ENCODE results near the gene PDE7B. TPM values are rescaled to one million over a fixed set of nuclear protein-coding genes. Genes with fewer than 3 reads are reported as not detected.

Gene PDE7B
- total RNA-seq, 2 experiments from 2014 or later = not detected

DNA sequence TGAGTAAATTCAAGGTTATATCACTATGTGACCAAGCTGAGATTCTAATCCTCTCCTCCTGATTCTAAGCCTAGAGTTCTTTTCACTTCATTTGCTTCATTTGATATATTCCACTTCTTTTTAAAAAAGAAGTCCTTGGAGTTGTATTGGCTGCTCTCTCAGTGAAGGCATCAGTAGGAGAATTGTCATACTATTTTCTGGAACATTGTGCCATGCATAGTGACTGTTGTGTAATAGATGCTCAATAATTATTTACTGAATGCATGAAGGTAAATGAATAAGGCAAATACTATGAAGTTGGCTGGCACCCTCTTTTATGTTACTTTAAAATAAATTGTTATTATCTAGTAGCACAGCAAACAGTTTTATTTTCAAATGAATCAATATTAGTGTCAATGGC is 209.3 kb downstream of the PDE7B start:
- H3K4me1 ChIP-seq (ENCODE audit: insufficient read depth, low read length, poor library complexity, severe bottlenecking) = no peaks in the 10 kb centered on the region
- H3K36me3 ChIP-seq (ENCODE audit: insufficient read depth, low read length) = no peaks in the 10 kb centered on the region
- H3K9me3 ChIP-seq (ENCODE audit: low read length) = no peaks in the 10 kb centered on the region
- ChIA-PET CTCF (ENCODE audit: unreplicated experiment) (no interaction called here), POLR2A (no interaction called here)
- DNase-seq (ENCODE audit: low spot score) = no peak
- H3K4me3 ChIP-seq (ENCODE audit: low read depth, low read length, poor library complexity, severe bottlenecking) = no peak overlapping the region
- no TSS peak for BruUV-seq (replicated peaks)
- no peaks in the 10 kb centered on the region for H3K9me2 ChIP-seq (ENCODE audit: insufficient read depth, low read length)
- no peaks in the 10 kb centered on the region for H4K20me1 ChIP-seq (ENCODE audit: insufficient read depth, low read length)
- no peak overlapping the region for H2AFZ ChIP-seq (ENCODE audit: low read length)
- intact Hi-C loops (cut with micrococcal nuclease; ENCODE audit: unreplicated experiment) = no loop called here
- TF ChIP-seq EZH2phosphoT487 (IDR thresholded peaks at IDR 0.05; ENCODE audit: borderline replicate concordance, low read depth, low read length) = no peak
- TF ChIP-seq, protein P1, sequence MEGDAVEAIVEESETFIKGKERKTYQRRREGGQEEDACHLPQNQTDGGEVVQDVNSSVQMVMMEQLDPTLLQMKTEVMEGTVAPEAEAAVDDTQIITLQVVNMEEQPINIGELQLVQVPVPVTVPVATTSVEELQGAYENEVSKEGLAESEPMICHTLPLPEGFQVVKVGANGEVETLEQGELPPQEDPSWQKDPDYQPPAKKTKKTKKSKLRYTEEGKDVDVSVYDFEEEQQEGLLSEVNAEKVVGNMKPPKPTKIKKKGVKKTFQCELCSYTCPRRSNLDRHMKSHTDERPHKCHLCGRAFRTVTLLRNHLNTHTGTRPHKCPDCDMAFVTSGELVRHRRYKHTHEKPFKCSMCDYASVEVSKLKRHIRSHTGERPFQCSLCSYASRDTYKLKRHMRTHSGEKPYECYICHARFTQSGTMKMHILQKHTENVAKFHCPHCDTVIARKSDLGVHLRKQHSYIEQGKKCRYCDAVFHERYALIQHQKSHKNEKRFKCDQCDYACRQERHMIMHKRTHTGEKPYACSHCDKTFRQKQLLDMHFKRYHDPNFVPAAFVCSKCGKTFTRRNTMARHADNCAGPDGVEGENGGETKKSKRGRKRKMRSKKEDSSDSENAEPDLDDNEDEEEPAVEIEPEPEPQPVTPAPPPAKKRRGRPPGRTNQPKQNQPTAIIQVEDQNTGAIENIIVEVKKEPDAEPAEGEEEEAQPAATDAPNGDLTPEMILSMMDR (conservative IDR thresholded peaks at IDR 0.05; ENCODE audit: low read length) = no peak
- H3K27ac ChIP-seq (ENCODE audit: low read depth, low read length, poor library complexity, severe bottlenecking) = no peak overlapping the region
- H3K79me2 ChIP-seq (ENCODE audit: insufficient read depth, low read depth, low read length) = no peaks in the 10 kb centered on the region
- H3K4me2 ChIP-seq (ENCODE audit: low read length) = no peak overlapping the region

DNA sequence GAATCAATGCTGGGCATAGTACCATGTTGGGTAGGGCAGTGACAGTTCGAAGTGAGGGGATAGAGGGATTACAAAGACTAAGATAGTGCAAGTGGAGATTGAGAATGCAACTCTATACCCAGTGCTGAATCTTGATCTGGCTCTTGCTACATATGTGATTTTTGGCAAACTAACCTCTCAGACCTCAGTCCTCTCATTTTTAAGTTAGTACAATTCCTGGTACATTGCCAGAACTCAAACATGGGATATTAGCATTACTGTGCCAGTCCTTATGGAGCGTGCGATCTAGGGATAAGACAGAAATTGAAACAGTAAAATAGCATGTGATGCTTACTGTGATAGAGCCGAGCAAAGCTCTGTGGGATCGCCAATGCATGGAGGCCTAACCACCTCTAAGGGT is 210.2 kb downstream of the PDE7B start:
- POLR2A ChIA-PET = no interaction called here
- CTCF ChIA-PET (ENCODE audit: unreplicated experiment) = no interaction called here
- H3K9me3 ChIP-seq (ENCODE audit: low read length) = no peaks in the 10 kb centered on the region
- H3K27ac ChIP-seq (ENCODE audit: low read depth, low read length, poor library complexity, severe bottlenecking) = no peak overlapping the region
- no peaks in the 10 kb centered on the region for H3K4me1 ChIP-seq (ENCODE audit: insufficient read depth, low read length, poor library complexity, severe bottlenecking)
- H3K4me2 ChIP-seq (ENCODE audit: low read length) = no peak overlapping the region
- no TSS peak for BruUV-seq (replicated peaks)
- H3K36me3 ChIP-seq (ENCODE audit: insufficient read depth, low read length) = no peaks in the 10 kb centered on the region
- H3K79me2 ChIP-seq (ENCODE audit: insufficient read depth, low read depth, low read length) = no peaks in the 10 kb centered on the region
- no peaks in the 10 kb centered on the region for H4K20me1 ChIP-seq (ENCODE audit: insufficient read depth, low read length)
- H2AFZ ChIP-seq (ENCODE audit: low read length) = no peak overlapping the region
- no peak overlapping the region for H3K4me3 ChIP-seq (ENCODE audit: low read depth, low read length, poor library complexity, severe bottlenecking)
- TF ChIP-seq, protein P1 (conservative IDR thresholded peaks at IDR 0.05; ENCODE audit: low read length) = no peak
- TF ChIP-seq EZH2phosphoT487 (IDR thresholded peaks at IDR 0.05; ENCODE audit: borderline replicate concordance, low read depth, low read length) = no peak
- H3K9me2 ChIP-seq (ENCODE audit: insufficient read depth, low read length) = no peaks in the 10 kb centered on the region
- DNase-seq (ENCODE audit: low spot score) = no peak
- intact Hi-C loops (cut with micrococcal nuclease; ENCODE audit: unreplicated experiment) = no loop called here

- intact Hi-C loops (cut with micrococcal nuclease; ENCODE audit: unreplicated experiment) = no loop called here
- ChIA-PET CTCF (ENCODE audit: unreplicated experiment) (no interaction called here), POLR2A (no interaction called here)
- H3K4me2 ChIP-seq (ENCODE audit: low read length) = no peak overlapping the region
- H3K79me2 ChIP-seq (ENCODE audit: insufficient read depth, low read depth, low read length) = no peaks in the 10 kb centered on the region
- no peak overlapping the region for H2AFZ ChIP-seq (ENCODE audit: low read length)
- DNase-seq (ENCODE audit: low spot score) = no peak
- no peaks in the 10 kb centered on the region for H4K20me1 ChIP-seq (ENCODE audit: insufficient read depth, low read length)
- no peaks in the 10 kb centered on the region for H3K36me3 ChIP-seq (ENCODE audit: insufficient read depth, low read length)
- no peaks in the 10 kb centered on the region for H3K9me3 ChIP-seq (ENCODE audit: low read length)
- no peaks in the 10 kb centered on the region for H3K9me2 ChIP-seq (ENCODE audit: insufficient read depth, low read length)
- BruUV-seq (replicated peaks) = no TSS peak
- H3K4me1 ChIP-seq (ENCODE audit: insufficient read depth, low read length, poor library complexity, severe bottlenecking) = no peaks in the 10 kb centered on the region
- no peak for TF ChIP-seq EZH2phosphoT487 (IDR thresholded peaks at IDR 0.05; ENCODE audit: borderline replicate concordance, low read depth, low read length)
- TF ChIP-seq, protein P1 (conservative IDR thresholded peaks at IDR 0.05; ENCODE audit: low read length) = no peak
- H3K4me3 ChIP-seq (ENCODE audit: low read depth, low read length, poor library complexity, severe bottlenecking) = no peak overlapping the region
- H3K27ac ChIP-seq (ENCODE audit: low read depth, low read length, poor library complexity, severe bottlenecking) = no peak overlapping the region
Observed at GRCh38 chr6:136063096-136063495, 211.6 kb downstream of the PDE7B start.

Data from OCI-LY7 (cell line).